HepG2 (cell line): Measurements from ENCODE around the gene IAH1. TPM values are rescaled to one million over a fixed set of nuclear protein-coding genes. Genes with fewer than 3 reads are reported as not detected.

Source experiments
- ATAC-seq: fragments of 200-7000 bp; cut with Tn5 transposase; 3 replicates; pipeline ENCODE4 v1.9.1; 2020; ENCODE audit warnings: mild to moderate bottlenecking, moderate library complexity
- BruUV-seq: library from RNA; stranded (reverse); fragments of 400-500 nt; replicated peaks from 2 replicates; lab custom pipeline; 2021; lab: Mats Ljungman, UMichigan
- CTCF ChIA-PET: fragments of 300-600 bp; formaldehyde crosslinking; extraction: SDS; loops from one replicate; lab custom pipeline; 2021; ENCODE audit warnings: low total read pairs, inconsistent platforms, low intra/inter-chr PET ratio; lab: Yijun Ruan, JAX
- POLR2A ChIA-PET: fragments of 350-600 bp; sonication (Branson Sonifier 250); formaldehyde crosslinking; loops from one replicate; lab custom pipeline; 2020; ENCODE audit warnings: antibody characterized with exemption, inconsistent platforms; lab: Yijun Ruan, JAX
- DNase-seq: peaks from one replicate; pipeline ENCODE4 v3.0.0-alpha.2; 2015; ENCODE audit warnings: low spot score
- FAIRE-seq: peaks from 3 replicates; lab custom pipeline; 2011; peaks lifted over from hg19 to GRCh38; lab: Jason Lieb, UNC
- H2AFZ ChIP-seq: one replicate; pipeline ENCODE4 v1.6.1; 2011; ENCODE audit warnings: low read length, inconsistent platforms
- H3K27ac ChIP-seq: fragments of 300-600 bp; 3 replicates; pipeline ENCODE4 v1.8.0; 2011; ENCODE audit warnings: mixed run types, mild to moderate bottlenecking, mixed read lengths, low read length, inconsistent platforms; ENCODE audit not compliant: insufficient read depth; ENCODE audit errors: extremely low read length
- H3K27me3 ChIP-seq, 2 experiments: fragments of 200-600 bp in 1 of 2; 2 replicates in 1 of 2; 3 replicates in 1 of 2; pipeline versions ENCODE4 v1.6.0 to v1.8.0; 2011; ENCODE audit warnings: low read length in 2 of 2, mild to moderate bottlenecking in 2 of 2, moderate library complexity in 2 of 2, inconsistent platforms in 1 of 2; ENCODE audit not compliant: insufficient read depth in 2 of 2, control insufficient read depth in 1 of 2
- H3K36me3 ChIP-seq, 2 experiments: fragments of 200-600 bp in 1 of 2; replicated peaks in 1 of 2; 2 replicates in 1 of 2; 3 replicates in 1 of 2; pipeline versions ENCODE4 v1.5.1 to v1.8.0; 2011; ENCODE audit warnings: low read length in 2 of 2, inconsistent platforms in 1 of 2; ENCODE audit not compliant: insufficient read depth in 2 of 2, control insufficient read depth in 1 of 2
- H3K4me1 ChIP-seq: 2 replicates; pipeline ENCODE4 v1.5.1; 2012; ENCODE audit warnings: low read length, inconsistent platforms; ENCODE audit not compliant: insufficient read depth
- H3K4me2 ChIP-seq: 2 replicates; pipeline ENCODE4 v1.6.0; 2011; ENCODE audit warnings: low read depth, low read length, inconsistent platforms
- H3K4me3 ChIP-seq, 3 experiments: fragments of 200-600 bp in 1 of 3; sonication (generic), shearing (Covaris generic) in 1 of 3; replicated peaks in 1 of 3; 2 replicates each; pipeline ENCODE4 v1.5.1; 2011 to 2016; ENCODE audit warnings: low read length in 3 of 3, inconsistent platforms in 2 of 3, low read depth in 2 of 3, mild to moderate bottlenecking in 2 of 3, control low read depth in 1 of 3, mixed read lengths in 1 of 3; ENCODE audit not compliant: insufficient read depth in 1 of 3
- H3K79me2 ChIP-seq: one replicate; pipeline ENCODE4 v1.6.1; 2011; ENCODE audit warnings: low read length, inconsistent platforms; ENCODE audit not compliant: insufficient read depth
- H3K9ac ChIP-seq: 2 replicates; pipeline ENCODE4 v1.6.0; 2011; ENCODE audit warnings: mild to moderate bottlenecking, low read depth, low read length, inconsistent platforms; ENCODE audit not compliant: insufficient read depth
- H3K9me3 ChIP-seq: 2 replicates; pipeline ENCODE4 v1.5.1; 2012; ENCODE audit warnings: mild to moderate bottlenecking, low read length
- H4K20me1 ChIP-seq: 2 replicates; pipeline ENCODE4 v1.6.0; 2011; ENCODE audit warnings: inconsistent platforms, mild to moderate bottlenecking, low read length, moderate library complexity; ENCODE audit not compliant: insufficient read depth
- AGO2 ChIP-seq: fragments of 200-400 bp; formaldehyde crosslinking; optimal IDR thresholded peaks from 2 replicates; pipeline ENCODE3; 2017; ENCODE audit warnings: mild to moderate bottlenecking, low read depth, low read length, moderate library complexity
- CENPT ChIP-seq: sonication (generic); formaldehyde crosslinking; IDR thresholded peaks from 2 replicates; pipeline ENCODE4 v1.8.0; 2022; ENCODE audit warnings: low read depth, mild to moderate bottlenecking, moderate library complexity, missing genetic modification reagents
- KDM2A ChIP-seq: sonication (generic); formaldehyde crosslinking; IDR thresholded peaks from 2 replicates; pipeline ENCODE4 v1.4.0; 2020; ENCODE audit warnings: low read depth, missing genetic modification reagents, borderline replicate concordance
- MEIS2 ChIP-seq: sonication (generic); formaldehyde crosslinking; IDR thresholded peaks from 2 replicates; pipeline ENCODE4 v1.9.0; 2021; ENCODE audit warnings: mild to moderate bottlenecking, missing genetic modification reagents
- POGZ ChIP-seq: sonication (generic); formaldehyde crosslinking; IDR thresholded peaks from 2 replicates; pipeline ENCODE4 v1.4.0; 2020; ENCODE audit warnings: mild to moderate bottlenecking, missing genetic modification reagents
- RAD51 ChIP-seq: fragments of 450-650 bp; IDR thresholded peaks from 2 replicates; pipeline ENCODE4 v1.6.1; 2016; ENCODE audit warnings: borderline replicate concordance
- REXO4 ChIP-seq: sonication (generic); formaldehyde crosslinking; IDR thresholded peaks from 2 replicates; pipeline ENCODE4 v1.8.0; 2022; ENCODE audit warnings: missing genetic modification reagents, mild to moderate bottlenecking, borderline replicate concordance
- SMC3 ChIP-seq: IDR thresholded peaks from 2 replicates; pipeline ENCODE4 v1.6.1; 2011; ENCODE audit warnings: low read length, improper control_type of control experiment
- SYNCRIP ChIP-seq: fragments of 200-400 bp; formaldehyde crosslinking; IDR thresholded peaks from 2 replicates; pipeline ENCODE4 v1.6.1; 2018; ENCODE audit warnings: mild to moderate bottlenecking, low read depth, low read length; ENCODE audit not compliant: insufficient read depth
- ZBTB38 ChIP-seq: sonication (generic); formaldehyde crosslinking; IDR thresholded peaks from 2 replicates; pipeline ENCODE4 v1.5.1; 2020; ENCODE audit warnings: mild to moderate bottlenecking, missing genetic modification reagents
- ZEB1 ChIP-seq: IDR thresholded peaks from 2 replicates; pipeline ENCODE4 v1.6.1; 2012; ENCODE audit warnings: mild to moderate bottlenecking, low read depth, inconsistent platforms; ENCODE audit not compliant: insufficient replicate concordance
- ZNF253 ChIP-seq: sonication (generic); formaldehyde crosslinking; IDR thresholded peaks from 2 replicates; pipeline ENCODE4 v1.8.0; 2022; ENCODE audit warnings: mild to moderate bottlenecking, missing genetic modification reagents, borderline replicate concordance
- ZNF468 ChIP-seq: sonication (generic); formaldehyde crosslinking; IDR thresholded peaks from 2 replicates; pipeline ENCODE4 v1.8.0; 2022; ENCODE audit warnings: mild to moderate bottlenecking, moderate library complexity, missing genetic modification reagents
- ZNF501 ChIP-seq: sonication (generic); formaldehyde crosslinking; IDR thresholded peaks from 2 replicates; pipeline ENCODE4 v1.5.1; 2020; ENCODE audit warnings: mild to moderate bottlenecking, moderate library complexity, missing genetic modification reagents
- ZNF605 ChIP-seq: sonication (generic); formaldehyde crosslinking; IDR thresholded peaks from 2 replicates; pipeline ENCODE4 v1.8.0; 2022; ENCODE audit warnings: mild to moderate bottlenecking, missing genetic modification reagents
- ZNF615 ChIP-seq: sonication (generic); formaldehyde crosslinking; IDR thresholded peaks from 2 replicates; pipeline ENCODE4 v1.5.0; 2020; ENCODE audit warnings: mild to moderate bottlenecking, missing genetic modification reagents, borderline replicate concordance
- WGBS: methylation state at CpG from one replicate; pipeline ENCODE4 v1.1.6; 2017; ENCODE audit warnings: low lambda C conversion rate; 5-methylcytosine and 5-hydroxymethylcytosine counted together
- in situ Hi-C: cut with HindIII; loops from 2 replicates; pipeline ENCODE4 v1.10.0; 2017; ENCODE audit warnings: low pct_unique_long_range_greater_than_20kb; ENCODE audit not compliant: extremely low pct_ligation_motif_present
- intact Hi-C: fragments of 100-400 bp; cut with micrococcal nuclease; formaldehyde crosslinking; loops from one replicate; pipeline ENCODE4 v1.10.0; 2022; ENCODE audit not compliant: unreplicated experiment
- polyA plus RNA-seq, 8 experiments: library from polyadenylated mRNA; depleted of rRNA in 3 of 8; stranded (reverse) in 7 of 8; unstranded in 1 of 8; fragments of >200 nt; fragmentation: Illumina TruSeq in 4 of 8; extraction: Trizol in 4 of 8; gene quantifications; 2 replicates each; pipeline versions ENCODE4 v1.2.1 to v1.2.3, GENCODE V29; 2011 to 2016; ENCODE audit warnings: low read depth in 4 of 8, missing spikeins in 1 of 8, mixed read lengths in 1 of 8; ENCODE audit not compliant: insufficient read depth in 1 of 8
- total RNA-seq, 5 experiments: library from RNA; depleted of rRNA; stranded (reverse); fragments of >200 nt; fragmentation: Illumina TruSeq; extraction: Trizol; gene quantifications; 2 replicates each; pipeline ENCODE4 v1.2.3, GENCODE V29; 2016; ENCODE audit warnings: low read depth in 1 of 5
- TF ChIP-seq, protein P1 (sequence below): sonication (generic); formaldehyde crosslinking; IDR thresholded peaks from 2 replicates; pipeline ENCODE4 v1.4.0; 2020; ENCODE audit warnings: missing genetic modification reagents, mild to moderate bottlenecking, borderline replicate concordance
- TF ChIP-seq, protein P2 (sequence below): sonication (generic); formaldehyde crosslinking; IDR thresholded peaks from 2 replicates; pipeline ENCODE4 v1.5.1; 2020; ENCODE audit warnings: mild to moderate bottlenecking, missing genetic modification reagents, moderate library complexity

Gene IAH1
- total and polyA plus RNA-seq, 2 of the 13 experiments (the other 11 are each of a cell fraction or from before 2014, with no cell fraction given) = 43.6 to 44.4 TPM

DNA sequence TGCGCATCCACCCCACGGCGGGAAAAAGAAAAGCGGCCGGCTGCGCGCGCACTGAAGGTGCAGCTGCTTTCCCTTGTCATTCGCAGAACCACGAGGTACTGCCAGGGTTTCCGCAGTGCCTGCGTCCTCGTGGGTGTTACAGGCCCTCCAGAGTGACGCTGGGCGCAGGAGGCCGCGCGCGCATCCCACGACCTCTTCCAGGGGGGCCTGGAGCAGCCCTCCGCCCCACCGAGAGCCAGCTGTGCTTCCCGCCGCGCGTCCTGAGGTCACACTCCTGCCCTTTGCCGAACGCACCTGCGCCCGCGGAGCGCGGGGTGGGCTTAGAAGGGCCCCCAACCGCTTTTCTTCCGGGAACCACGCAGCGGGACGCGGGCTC, 378 bp upstream of the IAH1 start:
- FAIRE-seq (no peak), ATAC-seq (peak; percentile 15), DNase-seq (no peak)
- Histone ChIP-seq H3K9ac (peak overlapping the region; percentile 67; the same call in 1 of the 2 replicates), H2AFZ (no peak overlapping the region), H3K36me3 (peaks cover 7 to 37% of the 10 kb centered on the region in 2 experiments; a peak in 4 of 5 replicates), H3K4me1 (peaks cover 16% of the 10 kb centered on the region), H3K27ac (peak overlapping the region; percentile 40), H3K79me2 (no peaks in the 10 kb centered on the region), H3K27me3 (no peaks in the 10 kb centered on the region), H4K20me1 (no peaks in the 10 kb centered on the region), H3K4me3 (peak overlapping the region; percentile 41 to 68 (median 53); a peak in 5 of 6 replicates), H3K9me3 (no peaks in the 10 kb centered on the region), H3K4me2 (peak overlapping the region; percentile 51)
- intact Hi-C loops = no loop called here
- 87% methylated on average over 39 of the region's 39 CpGs for WGBS
- no TSS peak for BruUV-seq
- ChIA-PET CTCF (no interaction called here), POLR2A (interaction anchor here (1.0 to 1.4 kb wide), 2 partner anchors 52 to 156 kb away, joined by 3 to 4 read pairs; partner anchors contain the start of gene YWHAQ)
- in situ Hi-C loops = no loop called here
- TF ChIP-seq KDM2A (CRISPR knock-in tag) (peak; percentile 51; the same call in 1 of the 2 replicates), ZNF253 (CRISPR knock-in tag) (peak; percentile 57; the same call in 1 of the 2 replicates), ZNF615 (CRISPR knock-in tag) (no peak), SMC3 (no peak), SYNCRIP (no peak), RAD51 (no peak), CENPT (CRISPR knock-in tag) (0 out of 2 replicates have a peak, but pooled peaks have one; percentile 42), ZNF468 (0 out of 2 replicates have a peak, but pooled peaks have one; percentile 32), AGO2 (peak; percentile 92), ZNF501 (CRISPR knock-in tag) (0 out of 2 replicates have a peak, but pooled peaks have one; percentile 33), MEIS2 (CRISPR knock-in tag) (no peak), ZNF605 (CRISPR knock-in tag) (0 out of 2 replicates have a peak, but pooled peaks have one; percentile 22), ZBTB38 (CRISPR knock-in tag) (peak; percentile 72; the same call in 1 of the 2 replicates), REXO4 (CRISPR knock-in tag) (0 out of 2 replicates have a peak, but pooled peaks have one; percentile 22), POGZ (CRISPR knock-in tag) (0 out of 2 replicates have a peak, but pooled peaks have one; percentile 16), ZEB1 (peak; percentile 46)
- TF ChIP-seq, protein P1, sequence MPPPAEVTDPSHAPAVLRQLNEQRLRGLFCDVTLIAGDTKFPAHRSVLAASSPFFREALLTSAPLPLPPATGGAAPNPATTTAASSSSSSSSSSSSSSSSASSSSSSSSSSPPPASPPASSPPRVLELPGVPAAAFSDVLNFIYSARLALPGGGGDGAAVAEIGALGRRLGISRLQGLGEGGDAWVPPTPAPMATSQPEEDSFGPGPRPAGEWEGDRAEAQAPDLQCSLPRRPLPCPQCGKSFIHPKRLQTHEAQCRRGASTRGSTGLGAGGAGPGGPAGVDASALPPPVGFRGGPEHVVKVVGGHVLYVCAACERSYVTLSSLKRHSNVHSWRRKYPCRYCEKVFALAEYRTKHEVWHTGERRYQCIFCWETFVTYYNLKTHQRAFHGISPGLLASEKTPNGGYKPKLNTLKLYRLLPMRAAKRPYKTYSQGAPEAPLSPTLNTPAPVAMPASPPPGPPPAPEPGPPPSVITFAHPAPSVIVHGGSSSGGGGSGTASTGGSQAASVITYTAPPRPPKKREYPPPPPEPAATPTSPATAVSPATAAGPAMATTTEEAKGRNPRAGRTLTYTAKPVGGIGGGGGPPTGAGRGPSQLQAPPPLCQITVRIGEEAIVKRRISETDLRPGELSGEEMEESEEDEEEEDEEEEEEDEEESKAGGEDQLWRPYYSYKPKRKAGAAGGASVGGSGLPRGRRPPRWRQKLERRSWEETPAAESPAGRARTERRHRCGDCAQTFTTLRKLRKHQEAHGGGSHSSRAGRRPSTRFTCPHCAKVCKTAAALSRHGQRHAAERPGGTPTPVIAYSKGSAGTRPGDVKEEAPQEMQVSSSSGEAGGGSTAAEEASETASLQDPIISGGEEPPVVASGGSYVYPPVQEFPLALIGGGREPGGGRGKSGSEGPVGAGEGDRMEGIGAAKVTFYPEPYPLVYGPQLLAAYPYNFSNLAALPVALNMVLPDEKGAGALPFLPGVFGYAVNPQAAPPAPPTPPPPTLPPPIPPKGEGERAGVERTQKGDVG (CRISPR knock-in tag) = peak; percentile 84; the same call in 1 of the 2 replicates
- TF ChIP-seq, protein P2, sequence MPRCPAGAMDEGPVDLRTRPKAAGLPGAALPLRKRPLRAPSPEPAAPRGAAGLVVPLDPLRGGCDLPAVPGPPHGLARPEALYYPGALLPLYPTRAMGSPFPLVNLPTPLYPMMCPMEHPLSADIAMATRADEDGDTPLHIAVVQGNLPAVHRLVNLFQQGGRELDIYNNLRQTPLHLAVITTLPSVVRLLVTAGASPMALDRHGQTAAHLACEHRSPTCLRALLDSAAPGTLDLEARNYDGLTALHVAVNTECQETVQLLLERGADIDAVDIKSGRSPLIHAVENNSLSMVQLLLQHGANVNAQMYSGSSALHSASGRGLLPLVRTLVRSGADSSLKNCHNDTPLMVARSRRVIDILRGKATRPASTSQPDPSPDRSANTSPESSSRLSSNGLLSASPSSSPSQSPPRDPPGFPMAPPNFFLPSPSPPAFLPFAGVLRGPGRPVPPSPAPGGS (CRISPR knock-in tag) = no peak
